GM23248 (cell line): Measurements from ENCODE around the gene MTCH1.

Experiments
- EZH2 ChIP-seq: fragments of 200-600 bp; sonication (generic); IDR thresholded peaks from 2 replicates; pipeline ENCODE4 v1.6.1; 2018; ENCODE audit warnings: antibody characterized with exemption, mild to moderate bottlenecking; ENCODE audit not compliant: insufficient read depth, poor library complexity, severe bottlenecking
- EZH2phosphoT487 ChIP-seq: fragments of 200-600 bp; sonication (generic); IDR thresholded peaks from 2 replicates; pipeline ENCODE4 v1.6.1; 2018; ENCODE audit warnings: antibody characterized with exemption, moderate library complexity, mild to moderate bottlenecking, low read depth; ENCODE audit not compliant: insufficient read depth

GRCh38 chr6:37014667-37015066 is 28.7 kb upstream of the MTCH1 start:
- TF ChIP-seq EZH2phosphoT487 (no peak), EZH2 (no peak)
